Anterior cingulate cortex (tissue), 58 donors: Measurements from ENCODE around the gene S100A5.

Experiments
- DNase-seq, 58 donors: peaks; one replicate each; lab custom pipeline; 2025; lab: John Stamatoyannopoulos, UW

S100A5 gene

GRCh38 chr1:153513666-153514065 is 27.1 kb downstream of the S100A5 start:
- no peak for DNase-seq

GRCh38 chr1:153513023-153513422 is 27.7 kb downstream of the S100A5 start:
- no peak for DNase-seq

GRCh38 chr1:153510984-153511410 is 29.7 kb downstream of the S100A5 start:
- DNase-seq = peak in 53 of 58 donors; percentile 5 to 81 (median 44)

GRCh38 chr1:153509729-153510354 is 30.9 kb downstream of the S100A5 start:
- peak in 5 of 58 donors; percentile 6 to 19 (median 13) for DNase-seq

GRCh38 chr1:153509036-153509435 is 31.7 kb downstream of the S100A5 start:
- DNase-seq = no peak

- DNase-seq = no peak
Measured at GRCh38 chr1:153507926-153508583, 32.7 kb downstream of the S100A5 start.

- peak in 12 of 58 donors; percentile 5 to 58 (median 22) for DNase-seq
Measured at GRCh38 chr1:153506831-153507413, 33.8 kb downstream of the S100A5 start.

GRCh38 chr1:153506386-153506785 is 34.3 kb downstream of the S100A5 start:
- no peak for DNase-seq

GRCh38 chr1:153505576-153505975 is 35.2 kb downstream of the S100A5 start:
- DNase-seq = no peak

- DNase-seq = no peak
Measured at GRCh38 chr1:153503766-153504165, 37.0 kb downstream of the S100A5 start.

GRCh38 chr1:153498746-153499145 is 42.0 kb downstream of the S100A5 start:
- DNase-seq = no peak

GRCh38 chr1:153495536-153495935 is 45.2 kb downstream of the S100A5 start:
- no peak for DNase-seq

GRCh38 chr1:153494976-153495535 is 45.7 kb downstream of the S100A5 start:
- DNase-seq = peak in 46 of 58 donors; percentile 3 to 81 (median 28)

- no peak for DNase-seq
Measured at GRCh38 chr1:153493343-153493960, 47.3 kb downstream of the S100A5 start.

GRCh38 chr1:153490272-153491051 is 50.3 kb downstream of the S100A5 start:
- peak in 31 of 58 donors; percentile 7 to 76 (median 33) for DNase-seq

- DNase-seq = peak in 1 of 58 donors; percentile 46
Measured at GRCh38 chr1:153488731-153489130, 52.0 kb downstream of the S100A5 start.

GRCh38 chr1:153487707-153488106 is 53.0 kb downstream of the S100A5 start:
- no peak for DNase-seq
